NCI-H2081 (cell line): ENCODE data around the gene SERPINB10.

ENCODE experiments used
- DNase-seq, 2 experiments: peaks; one replicate each; lab custom pipeline; 2025; lab: John Stamatoyannopoulos, UW

The SERPINB10 gene

DNA sequence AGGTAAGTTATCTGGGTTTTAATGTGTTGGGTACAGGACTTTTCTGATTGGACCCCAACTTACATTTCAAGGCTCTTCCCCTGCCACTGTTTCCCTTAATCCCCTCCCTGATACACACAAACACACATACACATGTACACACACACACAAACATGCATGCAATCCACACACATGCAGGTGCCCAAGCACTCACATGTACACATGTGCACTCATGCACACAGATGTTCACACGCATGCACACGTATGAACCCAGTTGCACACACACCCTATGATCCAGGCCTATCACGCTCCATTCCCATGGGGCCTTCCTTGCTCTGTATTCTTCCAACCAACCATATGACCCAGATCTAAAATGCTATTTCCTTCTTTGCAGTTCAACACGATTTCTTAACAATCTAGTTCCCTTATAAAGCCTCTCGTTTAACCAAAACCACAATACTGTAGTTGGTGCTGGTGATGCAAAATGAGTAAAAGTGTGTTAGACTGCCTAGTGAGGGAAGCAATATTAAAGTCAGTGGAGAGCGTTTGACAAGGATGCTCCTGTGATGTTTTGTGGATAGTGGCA, 73.2 kb downstream of the SERPINB10 start:
- DNase-seq: no peak

DNA sequence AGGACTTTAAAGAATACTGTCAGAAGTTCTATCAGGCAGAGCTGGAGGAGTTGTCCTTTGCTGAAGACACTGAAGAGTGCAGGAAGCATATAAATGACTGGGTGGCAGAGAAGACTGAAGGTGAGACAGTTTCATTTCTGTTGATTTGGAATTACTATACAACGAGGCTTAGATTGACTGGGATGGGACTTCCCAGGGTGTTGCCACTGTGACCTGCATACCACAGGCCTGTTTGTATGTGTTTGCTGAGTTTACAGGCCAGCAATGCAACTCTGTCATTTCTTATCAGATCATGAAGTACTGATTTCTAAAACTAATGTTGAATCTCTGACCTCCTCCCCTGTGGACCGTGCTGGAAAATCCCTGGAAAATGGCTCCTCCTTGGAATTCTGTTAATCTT, 74.0 kb downstream of the SERPINB10 start:
- no peak for DNase-seq

DNA sequence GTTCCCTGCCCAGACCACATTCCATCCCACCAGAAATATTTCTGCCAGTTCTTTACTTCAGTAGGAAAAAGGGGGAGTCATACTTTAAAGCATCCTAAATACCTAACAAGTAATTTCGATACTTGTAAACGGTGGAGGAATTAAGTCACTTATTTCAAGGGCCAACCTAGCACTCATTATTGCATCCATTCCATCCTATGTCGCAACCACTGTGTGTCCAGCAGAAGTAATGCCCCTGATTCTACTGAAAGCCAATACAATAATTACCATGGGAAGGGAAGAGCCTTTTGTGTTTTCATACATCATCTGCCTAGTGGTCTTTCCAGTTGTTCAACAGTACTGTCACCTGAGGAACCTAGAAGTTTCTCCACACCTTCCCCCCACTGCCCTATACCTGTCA, 74.6 kb downstream of the SERPINB10 start:
- DNase-seq: no peak
